Measurements from ENCODE around the gene ALPK3. TPM values are rescaled to one million over a fixed set of nuclear protein-coding genes. Genes with fewer than 3 reads are reported as not detected.

The ALPK3 gene
- total RNA-seq, 1 experiment from 2014 or later, result 16.5 TPM

GRCh38 chr15:84879088-84879780, 62.1 kb downstream of the ALPK3 start:
- no peaks in the 10 kb centered on the region for H3K27me3 Mint-ChIP-seq (ENCODE audit: low read depth)
- no peak overlapping the region for H3K27ac Mint-ChIP-seq
- H3K9me3 Mint-ChIP-seq, result no peaks in the 10 kb centered on the region
- H3K4me3 Mint-ChIP-seq, result no peak overlapping the region
- ChIA-PET CTCF (interaction anchor here (0.9 to 2.2 kb wide), 22 partner anchors 9 to 304 kb away, joined by 3 to 27 read pairs (median 6); partner anchors contain the start of gene WDR73), POLR2A (no interaction called here)
- peaks cover 16% of the 10 kb centered on the region for H3K4me1 Mint-ChIP-seq
- no peak for DNase-seq (ENCODE audit: low spot score)
- H3K36me3 Mint-ChIP-seq, result no peaks in the 10 kb centered on the region
- TF ChIP-seq FOXP4 (CRISPR knock-in tag; IDR thresholded peaks at IDR 0.05), result no peak
- TF ChIP-seq ATF2 (CRISPR knock-in tag; IDR thresholded peaks at IDR 0.05; ENCODE audit: borderline replicate concordance, low read depth), result no peak
- no peak for ATAC-seq

GRCh38 chr15:84880007-84880406, 62.9 kb downstream of the ALPK3 start:
- ChIA-PET CTCF (no interaction called here), POLR2A (interaction anchor here (1.6 kb wide), 1 partner anchor 48 kb away, joined by 4 read pairs; no protein-coding TSS in a partner anchor)
- no peak overlapping the region for H3K4me3 Mint-ChIP-seq
- peaks cover 15% of the 10 kb centered on the region for H3K4me1 Mint-ChIP-seq
- no peaks in the 10 kb centered on the region for H3K27me3 Mint-ChIP-seq (ENCODE audit: low read depth)
- DNase-seq (ENCODE audit: low spot score) (no peak), ATAC-seq (no peak)
- TF ChIP-seq MXD4 (CRISPR knock-in tag; IDR thresholded peaks at IDR 0.05; ENCODE audit: borderline replicate concordance) (no peak), ZBTB21 (CRISPR knock-in tag; IDR thresholded peaks at IDR 0.05; ENCODE audit: borderline replicate concordance) (no peak), SOX15 (CRISPR knock-in tag; IDR thresholded peaks at IDR 0.05) (no peak), PRRX2 (CRISPR knock-in tag; IDR thresholded peaks at IDR 0.05) (no peak), KAT7 (CRISPR knock-in tag; IDR thresholded peaks at IDR 0.05; ENCODE audit: borderline replicate concordance) (no peak), PREB (CRISPR knock-in tag; IDR thresholded peaks at IDR 0.05; ENCODE audit: borderline replicate concordance) (no peak)
- no peak overlapping the region for H3K27ac Mint-ChIP-seq
- no peaks in the 10 kb centered on the region for H3K36me3 Mint-ChIP-seq
- no peaks in the 10 kb centered on the region for H3K9me3 Mint-ChIP-seq

GRCh38 chr15:84880822-84881519, 63.8 kb downstream of the ALPK3 start:
- ChIA-PET CTCF (interaction anchor here (3.1 kb wide), 1 partner anchor 47 kb away, joined by 13 read pairs; no protein-coding TSS in a partner anchor), POLR2A (interaction anchor here (1.6 kb wide), 1 partner anchor 47 kb away, joined by 4 read pairs; no protein-coding TSS in a partner anchor)
- no peak overlapping the region for H3K27ac Mint-ChIP-seq
- peaks cover 10% of the 10 kb centered on the region for H3K4me1 Mint-ChIP-seq
- DNase-seq (ENCODE audit: low spot score) (no peak), ATAC-seq (no peak)
- no peaks in the 10 kb centered on the region for H3K27me3 Mint-ChIP-seq (ENCODE audit: low read depth)
- no peaks in the 10 kb centered on the region for H3K36me3 Mint-ChIP-seq
- H3K4me3 Mint-ChIP-seq, result no peak overlapping the region
- no peaks in the 10 kb centered on the region for H3K9me3 Mint-ChIP-seq
- TF ChIP-seq ZBTB43 (CRISPR knock-in tag; IDR thresholded peaks at IDR 0.05) (no peak), NR3C1 (CRISPR knock-in tag; conservative IDR thresholded peaks at IDR 0.05; ENCODE audit: low read depth) (no peak), RELA (CRISPR knock-in tag; IDR thresholded peaks at IDR 0.05; ENCODE audit: borderline replicate concordance) (no peak), SP1 (CRISPR knock-in tag; conservative IDR thresholded peaks at IDR 0.05) (no peak), ERG (CRISPR knock-in tag; IDR thresholded peaks at IDR 0.05) (no peak), ESRRA (CRISPR knock-in tag; IDR thresholded peaks at IDR 0.05; ENCODE audit: borderline replicate concordance) (no peak), HMGA2 (CRISPR knock-in tag; IDR thresholded peaks at IDR 0.05) (no peak), KAT7 (CRISPR knock-in tag; IDR thresholded peaks at IDR 0.05; ENCODE audit: borderline replicate concordance) (no peak), AFF4 (CRISPR knock-in tag; IDR thresholded peaks at IDR 0.05; ENCODE audit: borderline replicate concordance) (no peak)
